NCI-H2227 (cell line): ENCODE data around the gene FMNL1.

ENCODE experiments used
- DNase-seq: peaks from one replicate; lab custom pipeline; 2025; ENCODE audit not compliant: unreplicated experiment; lab: John Stamatoyannopoulos, UW

The FMNL1 gene

GRCh38 chr17:45277992-45278391 lies 56.3 kb downstream of the FMNL1 start:
- DNase-seq: no peak

- DNase-seq: no peak
Measured at GRCh38 chr17:45279898-45280297, 58.2 kb downstream of the FMNL1 start.

- DNase-seq: no peak
Measured at GRCh38 chr17:45282683-45283644, 61.3 kb downstream of the FMNL1 start.

- no peak for DNase-seq
Measured at GRCh38 chr17:45283711-45284110, 62.0 kb downstream of the FMNL1 start.

- DNase-seq: no peak
Measured at GRCh38 chr17:45284176-45285140, 62.8 kb downstream of the FMNL1 start.

GRCh38 chr17:45286286-45286685 lies 64.6 kb downstream of the FMNL1 start:
- no peak for DNase-seq

- DNase-seq: no peak
Measured at GRCh38 chr17:45287526-45288500, 66.1 kb downstream of the FMNL1 start.

DNA sequence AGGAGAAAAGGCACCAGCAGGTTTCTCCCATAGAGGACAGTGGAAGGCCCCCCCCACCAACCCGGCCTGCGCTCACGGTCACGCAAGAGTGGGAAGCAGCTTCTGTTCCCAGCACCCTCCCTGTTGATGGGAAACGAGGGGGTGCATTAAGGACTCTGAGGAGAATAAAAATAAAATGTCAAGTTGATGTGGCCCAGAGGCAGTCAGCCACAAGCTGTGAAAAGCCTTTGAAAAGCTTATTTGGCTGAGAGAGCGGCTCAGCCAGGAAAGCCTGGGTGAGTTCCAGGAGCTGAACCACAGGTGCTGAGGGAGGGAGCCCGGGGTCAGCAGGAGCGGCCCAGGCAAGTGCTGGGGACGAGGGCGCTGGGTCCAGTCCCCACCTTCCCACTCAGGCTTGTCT lies 67.1 kb downstream of the FMNL1 start:
- no peak for DNase-seq

DNA sequence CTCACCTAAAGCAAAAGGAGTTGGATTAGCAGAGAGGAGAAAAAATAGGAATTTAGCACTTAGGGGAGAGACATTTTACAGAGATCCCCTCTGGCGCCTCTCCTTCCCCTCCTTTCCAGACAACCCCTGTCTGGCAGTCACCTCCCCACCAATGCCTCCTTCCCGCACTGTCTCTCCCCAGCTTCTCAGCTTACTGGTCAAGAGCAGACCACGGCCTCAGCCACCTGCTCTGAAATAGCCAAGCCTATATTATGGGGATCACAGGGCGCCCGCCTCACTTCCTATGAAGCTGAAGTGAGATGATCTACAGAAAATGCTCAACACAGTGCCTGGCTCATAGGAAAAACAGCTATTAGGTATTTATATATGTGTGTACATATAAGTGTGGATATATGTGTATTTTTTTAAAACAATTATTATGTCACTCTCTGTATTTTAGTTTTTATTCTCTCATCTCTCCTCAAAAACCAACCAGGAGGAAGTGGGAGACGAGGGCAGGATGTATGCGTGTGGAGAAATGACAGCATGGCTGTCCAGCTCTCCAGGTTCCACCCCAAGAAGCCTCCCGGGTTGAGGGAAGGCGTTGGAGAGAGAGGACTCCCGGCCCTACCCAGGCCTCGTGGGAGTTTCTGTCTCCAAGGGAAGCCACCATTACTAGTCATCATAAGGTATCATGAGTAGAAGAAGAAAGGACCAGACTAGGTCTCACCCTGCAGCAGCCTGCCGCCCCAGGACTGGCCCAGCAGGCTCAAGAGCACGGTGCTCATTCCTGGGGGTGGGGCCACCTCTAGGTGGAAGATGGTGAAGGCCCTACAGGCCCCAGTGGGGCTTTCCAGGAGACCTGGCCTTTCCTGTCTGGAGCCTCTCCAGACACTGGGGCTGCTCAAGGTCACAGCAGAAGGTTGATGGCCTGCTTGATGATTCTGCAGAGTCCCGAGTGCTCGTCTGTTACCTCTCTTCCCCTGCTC lies 67.9 kb downstream of the FMNL1 start:
- no peak for DNase-seq

GRCh38 chr17:45290269-45290765 lies 68.6 kb downstream of the FMNL1 start:
- no peak for DNase-seq

GRCh38 chr17:45291171-45291805 lies 69.6 kb downstream of the FMNL1 start:
- DNase-seq: no peak

DNA sequence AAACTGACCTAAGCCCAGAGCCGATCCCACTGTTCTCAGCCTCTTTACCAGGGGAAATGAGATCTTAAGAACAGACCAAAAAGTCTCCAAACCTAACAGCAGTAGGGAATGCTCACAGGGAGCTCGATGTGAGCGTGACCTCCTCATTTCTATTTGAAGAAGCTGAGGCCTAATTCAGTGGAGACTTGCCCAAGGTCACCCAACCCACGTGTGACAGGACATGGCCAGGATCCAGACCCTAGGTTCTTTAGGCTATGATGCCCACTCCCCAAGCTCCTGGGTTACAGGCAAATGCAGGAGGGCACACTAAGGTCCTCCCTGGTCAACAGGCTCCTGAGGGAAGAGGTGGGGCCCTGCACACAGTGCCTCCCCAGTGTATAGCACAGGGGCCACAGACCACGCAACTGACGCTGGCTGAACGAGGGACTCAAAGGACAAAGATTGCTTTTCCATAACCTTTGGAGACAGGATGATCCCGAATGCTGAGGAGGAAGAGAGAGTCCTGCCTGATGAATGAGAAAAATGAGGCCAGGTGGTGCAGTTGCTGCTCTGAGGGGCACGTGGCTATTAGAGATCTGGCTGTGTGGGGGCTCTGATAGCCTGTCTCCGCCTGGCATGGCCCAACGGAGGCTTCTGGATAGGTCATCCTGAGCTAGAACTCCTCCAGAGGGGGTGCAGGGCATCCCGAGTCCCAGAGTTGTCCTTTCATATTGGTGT lies 71.2 kb downstream of the FMNL1 start:
- no peak for DNase-seq

GRCh38 chr17:45293413-45294211 lies 71.9 kb downstream of the FMNL1 start:
- no peak for DNase-seq

DNA sequence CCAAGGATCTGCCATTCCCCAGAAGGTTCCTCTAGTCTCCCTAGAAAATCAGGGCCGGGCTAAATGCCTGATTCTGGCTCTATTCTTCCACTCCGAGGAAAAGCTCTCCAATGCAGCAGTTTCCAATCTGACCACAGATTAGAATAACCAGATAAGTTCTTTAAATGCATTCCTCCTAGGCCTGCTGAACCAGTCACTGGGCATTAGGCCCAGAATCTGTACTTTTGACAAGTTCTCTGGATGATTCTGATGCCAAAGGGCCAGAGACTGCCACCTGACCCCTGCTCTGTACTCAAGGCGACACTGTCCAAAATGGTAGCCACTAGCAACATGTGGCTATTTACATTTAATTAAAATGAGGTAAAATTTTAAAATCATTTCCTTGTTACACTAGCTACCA lies 72.8 kb downstream of the FMNL1 start:
- no peak for DNase-seq

DNA sequence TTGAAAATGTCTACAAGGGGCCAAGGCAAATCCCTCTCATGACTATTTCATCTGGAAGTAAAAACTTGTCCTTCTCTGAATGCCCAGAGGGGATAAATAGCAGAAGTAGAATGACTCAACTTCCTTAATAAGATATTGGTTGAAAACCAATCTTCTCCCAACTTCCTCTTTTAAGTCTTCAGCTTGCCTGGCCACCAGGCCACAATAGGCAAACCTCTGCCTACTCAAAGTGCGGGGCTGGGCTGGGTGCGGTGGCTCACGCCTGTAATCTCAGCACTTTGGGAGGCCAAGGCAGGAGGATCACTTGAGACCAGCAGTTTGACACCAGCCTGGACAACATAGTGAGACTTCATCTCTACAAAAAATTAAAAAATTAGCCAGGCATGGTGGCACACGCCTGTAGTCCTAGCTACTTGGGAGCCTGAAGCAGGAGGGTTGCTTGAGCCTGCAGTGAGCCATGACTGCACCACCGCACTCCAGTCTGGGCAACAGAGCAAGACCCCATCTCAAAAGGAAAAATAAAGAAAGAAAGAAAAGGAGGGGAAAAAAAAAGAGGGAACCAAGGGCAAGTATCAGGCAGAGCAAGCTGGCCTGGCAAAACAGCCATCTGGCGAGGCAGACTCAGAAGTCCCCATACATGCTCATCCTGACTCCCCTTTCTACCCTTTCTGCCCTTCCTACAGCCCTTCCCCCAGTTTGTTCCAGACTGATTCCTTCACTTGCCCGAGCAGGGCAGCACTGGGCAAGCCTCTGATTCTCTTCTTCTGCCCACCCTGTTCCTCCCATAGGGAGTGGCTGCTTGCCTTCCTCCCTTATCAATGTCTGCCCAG lies 74.5 kb downstream of the FMNL1 start:
- no peak for DNase-seq

DNA sequence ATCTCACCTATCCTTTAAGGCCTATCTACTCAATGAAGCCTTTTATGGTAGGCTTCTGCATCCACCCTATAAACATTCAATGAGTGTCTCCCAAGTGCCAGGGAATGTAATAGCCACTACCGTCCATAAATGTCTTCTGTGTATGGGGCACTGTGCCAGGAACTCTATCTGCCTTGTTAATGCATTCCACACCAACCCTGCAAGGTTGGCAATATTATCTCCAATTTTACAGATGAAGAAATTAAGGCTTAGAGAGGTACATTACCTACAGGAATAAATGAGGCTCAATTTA lies 75.1 kb downstream of the FMNL1 start:
- no peak for DNase-seq
